ENCODE results near the gene PFN1.

Gene PFN1

GRCh38 chr17:4948166-4948930 is at the start of gene PFN1:
Gene PFN1, minus strand, starts transcription at chr17:4948530. Its CDS starts 136 bp downstream, at chr17:4948394.
- peak; percentile 94 for DNase-seq (ENCODE audit: low read depth)

DNA sequence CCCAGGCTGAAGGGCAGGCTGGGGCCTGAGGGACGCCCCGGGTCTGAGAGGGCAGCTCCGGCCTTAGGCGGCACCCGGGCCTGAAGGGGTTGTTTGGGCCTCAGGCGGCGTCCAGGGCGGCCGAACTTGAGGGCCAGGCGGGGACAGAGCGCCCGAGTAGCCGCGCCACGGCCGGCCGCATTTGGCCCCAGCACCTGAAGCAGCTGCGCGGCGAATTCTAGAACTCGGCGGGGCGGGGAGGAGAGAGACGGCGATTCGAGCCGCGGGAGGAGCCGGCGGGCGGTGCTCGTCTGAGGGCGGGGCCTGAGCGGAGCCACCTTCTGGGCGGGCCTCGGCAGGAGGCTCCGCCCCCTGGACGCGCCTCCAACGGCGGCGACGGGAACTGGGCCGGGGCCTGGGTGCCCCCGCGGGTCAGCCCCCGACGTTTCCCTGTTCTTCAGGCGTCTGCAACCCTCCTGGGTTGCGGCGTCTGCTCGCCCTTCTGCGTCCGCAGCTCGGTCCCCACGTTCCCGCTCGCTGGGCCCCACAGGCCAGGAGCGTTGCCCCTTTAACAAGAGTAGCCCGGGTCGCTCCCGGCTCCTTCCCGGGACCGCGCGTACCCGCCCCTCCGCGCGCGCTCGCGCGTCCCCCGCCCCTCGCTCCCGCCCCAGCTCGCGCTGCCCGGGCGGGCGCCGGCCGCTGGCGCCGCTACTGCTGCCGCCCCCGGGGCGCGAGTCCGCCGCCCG is 49.1 kb upstream of the PFN1 start, which contains the start of the genes INCA1 and KIF1C:
Gene INCA1 (minus strand): TSS at position 221 of the 725 bp plus-strand sequence. CDS start 3,085 bp downstream, outside the sequence.
Gene KIF1C (plus strand): TSS at position 649 of the 725 bp plus-strand sequence. CDS start 2,297 bp downstream, outside the sequence.
- peak; percentile 88 for DNase-seq (ENCODE audit: low read depth)

DNA sequence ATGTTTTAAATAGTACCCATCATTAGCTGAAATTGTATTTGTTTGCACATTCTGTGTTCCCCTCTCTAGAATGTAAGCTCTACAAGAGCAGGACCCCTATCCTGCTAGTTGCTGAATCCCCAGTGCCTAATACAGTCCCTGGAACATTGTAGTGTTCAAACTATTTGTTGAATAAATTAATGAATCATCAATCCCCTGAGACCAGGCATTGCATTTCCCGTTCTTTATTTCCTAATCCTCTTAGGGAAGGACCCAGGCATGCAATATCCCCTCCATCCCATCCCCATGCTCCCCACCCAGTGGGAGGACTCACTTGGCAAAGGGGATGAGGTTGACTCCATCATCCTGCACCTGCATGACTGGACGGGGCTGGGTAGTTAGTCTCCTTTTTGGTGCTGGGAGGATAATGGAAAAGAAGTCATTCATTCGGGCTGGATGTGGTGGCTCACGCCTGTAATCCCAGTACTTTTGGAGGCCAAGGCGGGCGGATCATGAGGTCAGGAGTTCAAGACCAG is 45.8 kb upstream of the PFN1 start:
- peak; percentile 17 for DNase-seq (ENCODE audit: low read depth)

DNA sequence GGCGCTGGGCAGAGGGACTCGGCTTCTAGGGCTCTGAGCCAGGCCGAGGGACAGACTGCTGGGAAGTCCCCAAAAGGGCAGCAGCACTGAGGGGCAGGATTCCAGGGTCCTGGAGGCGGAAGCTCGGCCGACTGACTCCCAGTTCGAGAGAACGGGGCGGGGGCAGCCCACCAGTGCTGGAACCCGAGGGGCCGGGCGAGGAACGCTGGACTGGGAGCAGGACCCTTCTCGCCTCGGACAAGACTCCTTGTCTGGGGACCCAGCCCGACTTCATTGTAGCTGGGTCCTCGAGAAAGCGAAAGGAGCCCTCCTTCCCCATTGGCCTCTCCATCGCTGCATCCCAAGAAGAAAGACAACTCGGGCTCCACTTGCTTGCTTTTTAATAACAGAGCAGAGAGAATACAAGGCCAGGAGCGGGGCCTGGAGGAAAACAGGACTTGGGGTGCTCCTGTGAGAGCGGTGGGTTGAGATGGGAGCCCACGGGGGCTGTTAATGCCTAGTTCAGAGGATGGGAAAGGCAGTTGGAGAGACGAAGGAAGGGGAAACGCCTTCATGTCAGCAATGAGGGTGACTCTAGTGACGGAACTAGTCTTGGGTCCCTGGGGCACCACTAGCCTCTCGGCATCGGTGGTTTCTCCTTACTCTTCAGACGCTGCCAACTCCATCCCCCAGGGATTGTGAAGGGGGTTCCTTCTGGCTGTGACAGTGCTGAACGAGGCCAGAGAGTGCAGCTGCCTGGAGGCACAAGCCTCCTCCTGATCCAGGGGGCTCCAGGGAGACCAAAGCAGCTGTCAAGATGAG is 39.6 kb upstream of the PFN1 start:
- peak; percentile 31 for DNase-seq (ENCODE audit: low read depth)

DNA sequence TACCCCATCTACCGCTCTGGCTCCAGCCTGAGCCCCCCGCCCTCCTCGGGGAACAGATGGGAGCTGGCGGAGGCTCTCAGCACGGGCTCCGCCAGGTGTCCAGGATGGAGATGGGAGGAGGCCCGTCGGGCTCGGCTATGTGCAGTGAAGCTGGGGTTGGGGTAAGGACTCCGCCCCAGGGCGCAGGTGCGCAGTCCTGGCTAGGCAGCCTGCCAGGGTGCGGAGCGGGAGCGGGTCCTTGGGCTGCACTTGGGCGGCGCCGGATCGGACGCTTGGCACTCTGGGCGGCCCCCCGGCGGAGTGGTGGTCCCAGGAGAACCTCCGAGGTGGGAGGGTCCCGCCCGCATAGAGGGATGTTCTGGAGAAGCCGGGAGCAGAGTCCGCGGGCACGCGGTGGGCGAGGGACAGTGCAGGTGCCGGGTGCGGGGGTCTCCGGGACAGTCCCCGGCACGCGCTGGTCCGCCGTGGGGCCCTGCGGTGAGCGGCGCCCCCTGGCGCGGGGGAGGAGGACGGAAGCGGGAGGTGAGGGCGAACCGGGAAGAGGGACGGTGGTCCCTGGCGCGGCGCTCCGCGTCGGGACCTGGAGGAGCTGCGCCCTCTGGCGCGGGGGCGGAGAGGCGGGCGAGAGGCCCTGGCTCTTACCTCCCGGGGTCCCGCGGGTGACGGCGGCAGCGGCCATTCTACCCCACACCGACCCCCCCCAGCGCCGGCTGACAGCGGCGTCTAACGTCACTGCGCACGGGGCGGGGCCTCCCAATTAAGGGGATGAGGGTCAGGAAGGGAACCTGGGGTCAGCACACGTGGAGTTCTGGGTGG is 38.8 kb upstream of the PFN1 start, which contains the start of gene CAMTA2:
Gene CAMTA2 (minus strand): TSS at position 725 of the 816 bp plus-strand sequence. CDS start 1,453 bp downstream, outside the sequence.
- peak; percentile 72 for DNase-seq (ENCODE audit: low read depth)

- DNase-seq (ENCODE audit: low read depth) = peak; percentile 17
Observed at GRCh38 chr17:4986403-4986802, 38.1 kb upstream of the PFN1 start.

GRCh38 chr17:4982305-4982704 is 34.0 kb upstream of the PFN1 start:
- DNase-seq (ENCODE audit: low read depth) = no peak

GRCh38 chr17:4980644-4981216 is 32.4 kb upstream of the PFN1 start:
- DNase-seq (ENCODE audit: low read depth) = peak; percentile 17

DNA sequence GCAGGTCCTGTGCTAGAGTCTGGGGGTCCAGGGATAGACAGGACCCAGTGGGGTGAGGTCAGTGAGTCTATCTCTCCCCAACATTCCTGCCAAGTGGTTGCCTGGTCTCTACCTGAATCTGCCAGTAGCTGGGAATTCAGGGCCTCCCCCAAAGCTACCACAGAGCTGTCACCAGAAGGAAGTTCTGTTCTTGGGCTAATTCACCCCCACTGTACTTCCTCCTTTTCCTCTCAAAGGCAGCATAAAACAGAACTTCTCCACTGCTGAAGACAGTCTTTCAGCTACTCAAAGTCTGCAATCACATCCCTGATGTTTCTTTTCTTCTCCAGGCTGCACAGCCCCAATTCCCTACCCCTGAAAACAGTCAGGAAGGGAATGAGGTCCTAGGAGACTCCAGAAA is 30.4 kb upstream of the PFN1 start:
- no peak for DNase-seq (ENCODE audit: low read depth)

DNA sequence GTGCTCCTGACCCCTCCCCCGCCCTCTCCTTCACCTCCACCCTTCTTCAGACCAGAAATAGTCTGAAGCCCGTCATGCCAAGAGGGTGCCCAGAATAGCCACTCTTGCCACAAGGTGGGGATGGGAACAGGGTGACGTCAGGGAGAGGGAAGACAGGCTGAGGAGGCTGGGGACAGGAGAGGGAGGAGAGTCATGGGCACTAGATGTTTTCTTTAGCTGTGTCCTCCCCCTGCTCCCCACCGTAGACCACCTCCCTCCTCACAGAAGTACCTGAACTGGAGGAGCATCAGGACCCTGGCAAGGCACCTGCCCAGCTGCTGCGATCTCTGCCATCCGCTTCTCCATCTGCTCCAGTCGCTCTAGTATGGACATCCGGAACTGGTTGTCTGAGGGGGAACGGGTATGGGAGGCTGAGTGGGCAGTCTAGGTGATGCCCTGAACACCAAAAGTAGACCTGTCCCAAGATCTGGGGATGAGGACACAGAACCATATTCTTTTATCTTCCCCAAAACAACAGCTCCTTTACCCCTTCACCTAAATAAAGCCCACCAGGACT is 25.9 kb upstream of the PFN1 start:
- no peak for DNase-seq (ENCODE audit: low read depth)

GRCh38 chr17:4973256-4974114 is 25.2 kb upstream of the PFN1 start:
- DNase-seq (ENCODE audit: low read depth) = no peak

- DNase-seq (ENCODE audit: low read depth) = no peak
Observed at GRCh38 chr17:4972752-4973151, 24.4 kb upstream of the PFN1 start.

DNA sequence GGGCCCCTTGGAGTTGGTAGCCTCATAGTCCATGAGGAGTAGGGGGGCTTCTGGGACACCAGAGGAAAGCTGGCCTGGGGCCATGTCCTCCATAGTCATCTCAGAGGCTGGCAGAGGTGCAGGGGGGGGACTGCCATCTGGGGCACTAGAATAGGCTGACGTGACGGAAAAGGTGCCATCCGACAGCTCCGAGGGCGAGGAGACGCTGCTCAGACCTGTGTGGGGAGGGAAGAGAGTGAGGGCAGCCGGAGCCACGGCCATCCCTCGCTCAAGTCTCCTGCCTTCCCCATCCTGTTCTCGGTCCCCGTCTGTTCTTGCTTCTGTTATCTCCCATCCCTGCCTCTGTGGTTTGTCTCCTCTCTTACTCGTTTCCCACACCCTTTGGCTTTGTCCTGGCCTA is 24.0 kb upstream of the PFN1 start:
- no peak for DNase-seq (ENCODE audit: low read depth)

DNA sequence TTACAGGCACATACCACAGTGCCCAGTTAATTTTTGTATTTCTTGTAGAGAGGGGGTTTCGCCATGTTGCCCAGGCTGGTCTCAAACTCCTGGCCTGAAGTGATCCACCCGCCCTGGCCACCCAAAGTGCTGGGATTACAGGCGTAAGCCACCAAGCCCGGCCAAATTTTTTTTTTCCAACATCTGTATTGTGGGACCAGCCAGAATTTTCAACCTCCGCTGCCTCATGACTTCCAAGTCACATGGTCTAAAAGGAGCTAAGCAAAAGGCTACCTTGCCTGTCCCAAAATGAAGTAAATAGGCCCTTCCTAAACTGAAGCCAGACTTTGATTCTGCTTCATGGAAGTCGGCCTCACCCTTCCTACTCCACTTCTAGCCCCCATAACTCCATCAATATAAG is 23.5 kb upstream of the PFN1 start:
- no peak for DNase-seq (ENCODE audit: low read depth)

DNA sequence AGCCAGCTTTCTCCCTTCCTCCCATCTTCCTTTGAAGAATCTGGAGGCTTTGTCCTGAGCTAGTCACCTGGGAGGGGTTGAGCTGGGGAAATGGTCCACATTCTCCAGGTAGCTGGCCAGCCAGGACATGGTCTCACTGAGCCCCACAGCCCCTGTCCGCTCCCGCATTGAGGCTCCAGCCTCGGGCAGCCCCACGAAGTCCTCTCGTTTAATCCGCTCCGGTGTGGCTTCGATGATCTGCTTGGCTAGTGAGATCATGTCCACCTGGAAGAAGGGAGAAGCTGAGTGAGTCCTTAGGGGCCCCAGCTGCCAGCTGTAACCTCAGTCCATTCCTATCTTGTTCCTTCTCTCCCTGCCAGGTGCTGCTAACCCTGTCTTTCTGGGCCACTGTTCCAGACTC is 21.9 kb upstream of the PFN1 start:
- DNase-seq (ENCODE audit: low read depth) = no peak

GRCh38 chr17:4969551-4970173 is 21.3 kb upstream of the PFN1 start:
- DNase-seq (ENCODE audit: low read depth) = peak; percentile 40

GRCh38 chr17:4969047-4969550 is 20.8 kb upstream of the PFN1 start:
- DNase-seq (ENCODE audit: low read depth) = peak; percentile 93

GRCh38 chr17:4968486-4969046 is 20.2 kb upstream of the PFN1 start:
- DNase-seq (ENCODE audit: low read depth) = no peak
